ENCODE measurements around the gene TTC23. TPM values are rescaled to one million over a fixed set of nuclear protein-coding genes. Genes with fewer than 3 reads are reported as not detected.
A peak's percentile ranks its signal among the peaks of the same experiment; 100 is the strongest.

Gene TTC23
- total RNA-seq, 1 donor from 2014 or later = 23.1 TPM

GRCh38 chr15:99123713-99124451, 125.5 kb downstream of the TTC23 start:
- peaks cover 59% of the 10 kb centered on the region for H3K4me1 Mint-ChIP-seq (ENCODE audit: unreplicated experiment)
- no peaks in the 10 kb centered on the region for H3K9me3 Mint-ChIP-seq (ENCODE audit: unreplicated experiment)
- DNase-seq (ENCODE audit: extremely low spot score, unreplicated experiment) = peak; percentile 96
- peak overlapping the region; percentile 64 for H3K4me3 Mint-ChIP-seq (ENCODE audit: unreplicated experiment)
- H3K36me3 Mint-ChIP-seq (ENCODE audit: unreplicated experiment) = peaks cover 6% of the 10 kb centered on the region
- no peak for TF ChIP-seq CTCF (IDR thresholded peaks at IDR 0.05)
- peak overlapping the region; percentile 98 for H3K27ac Mint-ChIP-seq (ENCODE audit: unreplicated experiment)
- no peaks in the 10 kb centered on the region for H3K27me3 Mint-ChIP-seq (ENCODE audit: unreplicated experiment)

GRCh38 chr15:99122831-99123712, 126.3 kb downstream of the TTC23 start:
- DNase-seq (ENCODE audit: extremely low spot score, unreplicated experiment) = no peak
- Mint-ChIP-seq H3K4me1 (ENCODE audit: unreplicated experiment) (peaks cover 59% of the 10 kb centered on the region), H3K4me3 (ENCODE audit: unreplicated experiment) (peak overlapping the region; percentile 64), H3K36me3 (ENCODE audit: unreplicated experiment) (peaks cover 6% of the 10 kb centered on the region), H3K9me3 (ENCODE audit: unreplicated experiment) (no peaks in the 10 kb centered on the region), H3K27ac (ENCODE audit: unreplicated experiment) (peak overlapping the region; percentile 98), H3K27me3 (ENCODE audit: unreplicated experiment) (no peaks in the 10 kb centered on the region)
- no peak for TF ChIP-seq CTCF (IDR thresholded peaks at IDR 0.05)

- Mint-ChIP-seq H3K27ac (ENCODE audit: unreplicated experiment) (peak overlapping the region; percentile 29), H3K4me3 (ENCODE audit: unreplicated experiment) (no peak overlapping the region), H3K36me3 (ENCODE audit: unreplicated experiment) (peaks cover 3% of the 10 kb centered on the region), H3K9me3 (ENCODE audit: unreplicated experiment) (no peaks in the 10 kb centered on the region), H3K4me1 (ENCODE audit: unreplicated experiment) (peaks cover 59% of the 10 kb centered on the region), H3K27me3 (ENCODE audit: unreplicated experiment) (no peaks in the 10 kb centered on the region)
- DNase-seq (ENCODE audit: extremely low spot score, unreplicated experiment) = no peak
- no peak for TF ChIP-seq CTCF (IDR thresholded peaks at IDR 0.05)
Measured at GRCh38 chr15:99121691-99122410, 127.5 kb downstream of the TTC23 start.

GRCh38 chr15:99121207-99121606, 128.2 kb downstream of the TTC23 start:
- Mint-ChIP-seq H3K36me3 (ENCODE audit: unreplicated experiment) (peaks cover under 1% of the 10 kb centered on the region), H3K27ac (ENCODE audit: unreplicated experiment) (no peak overlapping the region), H3K4me1 (ENCODE audit: unreplicated experiment) (peaks cover 54% of the 10 kb centered on the region), H3K27me3 (ENCODE audit: unreplicated experiment) (no peaks in the 10 kb centered on the region), H3K9me3 (ENCODE audit: unreplicated experiment) (no peaks in the 10 kb centered on the region), H3K4me3 (ENCODE audit: unreplicated experiment) (no peak overlapping the region)
- TF ChIP-seq CTCF (IDR thresholded peaks at IDR 0.05) = no peak
- DNase-seq (ENCODE audit: extremely low spot score, unreplicated experiment) = no peak
